ENCODE results near the gene FJX1.

FJX1 gene

GRCh38 chr11:35617687-35618496 is at the start of gene FJX1:
TSS of gene FJX1 (plus strand) at chr11:35618460. CDS start at chr11:35618637, 177 bp downstream.
- DNase-seq (ENCODE audit: low read depth in 1 of 2, low spot score in 1 of 2), result peak in 1 of 2 donors; percentile 6

- no peak for DNase-seq (ENCODE audit: low read depth in 1 of 2, low spot score in 1 of 2)
Measured at GRCh38 chr11:35571696-35572095, 46.6 kb upstream of the FJX1 start.

- DNase-seq (ENCODE audit: low read depth in 1 of 2, low spot score in 1 of 2), result no peak
Measured at GRCh38 chr11:35579557-35580396, 38.5 kb upstream of the FJX1 start.

GRCh38 chr11:35580397-35580781 is 37.9 kb upstream of the FJX1 start:
- no peak for DNase-seq (ENCODE audit: low read depth in 1 of 2, low spot score in 1 of 2)

GRCh38 chr11:35582033-35582432 is 36.2 kb upstream of the FJX1 start:
- DNase-seq (ENCODE audit: low read depth in 1 of 2, low spot score in 1 of 2), result no peak

GRCh38 chr11:35583126-35583525 is 35.1 kb upstream of the FJX1 start:
- DNase-seq (ENCODE audit: low read depth in 1 of 2, low spot score in 1 of 2), result no peak

GRCh38 chr11:35583843-35584242 is 34.4 kb upstream of the FJX1 start:
- DNase-seq (ENCODE audit: low read depth in 1 of 2, low spot score in 1 of 2), result no peak

GRCh38 chr11:35584321-35584720 is 33.9 kb upstream of the FJX1 start:
- DNase-seq (ENCODE audit: low read depth in 1 of 2, low spot score in 1 of 2), result no peak

GRCh38 chr11:35585416-35585815 is 32.8 kb upstream of the FJX1 start:
- no peak for DNase-seq (ENCODE audit: low read depth in 1 of 2, low spot score in 1 of 2)

- DNase-seq (ENCODE audit: low read depth in 1 of 2, low spot score in 1 of 2), result no peak
Measured at GRCh38 chr11:35586222-35586621, 32.0 kb upstream of the FJX1 start.

- DNase-seq (ENCODE audit: low read depth in 1 of 2, low spot score in 1 of 2), result no peak
Measured at GRCh38 chr11:35587972-35588371, 30.3 kb upstream of the FJX1 start.

- no peak for DNase-seq (ENCODE audit: low read depth in 1 of 2, low spot score in 1 of 2)
Measured at GRCh38 chr11:35588627-35589026, 29.6 kb upstream of the FJX1 start.

GRCh38 chr11:35589281-35589680 is 29.0 kb upstream of the FJX1 start:
- no peak for DNase-seq (ENCODE audit: low read depth in 1 of 2, low spot score in 1 of 2)

- no peak for DNase-seq (ENCODE audit: low read depth in 1 of 2, low spot score in 1 of 2)
Measured at GRCh38 chr11:35590412-35590811, 27.8 kb upstream of the FJX1 start.

- DNase-seq (ENCODE audit: low read depth in 1 of 2, low spot score in 1 of 2), result no peak
Measured at GRCh38 chr11:35593143-35593542, 25.1 kb upstream of the FJX1 start.

- DNase-seq (ENCODE audit: low read depth in 1 of 2, low spot score in 1 of 2), result no peak
Measured at GRCh38 chr11:35594680-35595079, 23.6 kb upstream of the FJX1 start.

GRCh38 chr11:35598254-35599125 is 19.8 kb upstream of the FJX1 start:
- no peak for DNase-seq (ENCODE audit: low read depth in 1 of 2, low spot score in 1 of 2)

- no peak for DNase-seq (ENCODE audit: low read depth in 1 of 2, low spot score in 1 of 2)
Measured at GRCh38 chr11:35600331-35600838, 17.9 kb upstream of the FJX1 start.

- no peak for DNase-seq (ENCODE audit: low read depth in 1 of 2, low spot score in 1 of 2)
Measured at GRCh38 chr11:35602160-35602793, 16.0 kb upstream of the FJX1 start.

GRCh38 chr11:35602979-35603378 is 15.3 kb upstream of the FJX1 start:
- DNase-seq (ENCODE audit: low read depth in 1 of 2, low spot score in 1 of 2), result no peak

GRCh38 chr11:35605706-35606105 is 12.6 kb upstream of the FJX1 start:
- no peak for DNase-seq (ENCODE audit: low read depth in 1 of 2, low spot score in 1 of 2)

Data from stimulated activated CD4-positive, alpha-beta T cell treated with anti-CD3 and anti-CD28 coated beads, Interleukin-15, amount 100 ng/mL, for 1 hour (primary cell).